Measurements from ENCODE around the gene DLGAP3.

DNA sequence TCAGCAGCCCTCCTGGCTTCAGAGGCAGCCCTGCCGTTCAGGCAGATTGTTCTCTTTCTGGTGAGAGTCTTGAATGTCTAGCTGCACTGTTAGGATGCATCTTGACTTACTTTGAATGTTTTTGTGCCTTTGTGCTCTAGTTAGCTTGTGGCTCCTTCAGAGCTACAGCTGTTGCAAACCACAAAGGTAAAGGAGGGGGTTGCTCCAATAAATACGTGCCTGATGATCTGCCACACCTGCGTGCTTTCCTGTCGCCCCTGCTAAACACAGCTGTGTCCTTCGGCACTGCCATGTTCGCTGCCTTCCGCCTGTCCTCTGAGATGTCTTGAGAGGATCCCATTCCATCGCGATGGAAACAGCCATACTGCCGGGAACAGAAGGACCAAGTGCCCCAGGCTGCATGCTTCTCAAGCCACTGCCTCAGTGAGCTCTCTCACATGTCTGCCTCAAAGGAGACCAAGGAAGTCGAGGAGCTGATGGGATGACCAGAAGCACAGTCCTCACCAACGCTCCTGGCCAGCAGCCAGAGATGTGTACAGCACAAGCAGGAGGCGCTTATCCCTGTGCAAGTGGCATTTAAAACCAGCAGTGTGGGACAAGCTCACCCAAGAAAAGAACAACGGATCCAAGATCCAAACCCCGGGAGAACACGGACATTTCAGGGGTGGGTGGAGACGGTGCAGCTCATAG lies 57.9 kb downstream of the DLGAP3 start:
- TF ChIP-seq POLR2A (IDR thresholded peaks at IDR 0.05; ENCODE audit: low read length) (no peak), GATA1 (IDR thresholded peaks at IDR 0.05; ENCODE audit: low read depth, low read length) (no peak)

All from erythroblast (primary cell).